Measurements from ENCODE around the gene CPA2. TPM values are rescaled to one million over a fixed set of nuclear protein-coding genes. Genes with fewer than 3 reads are reported as not detected.
A peak's percentile ranks its signal among the peaks of the same experiment; 100 is the strongest.

The CPA2 gene
- polyA plus RNA-seq, 2 of the 4 experiments (the other 2 are of a cell fraction) = not detected

GRCh38 chr7:130272381-130273080 is 5.9 kb downstream of the CPA2 start:
- TF ChIP-seq CEBPB (IDR thresholded peaks at IDR 0.05) (no peak), BCL3 (IDR thresholded peaks at IDR 0.05) (no peak), RNF2 (IDR thresholded peaks at IDR 0.05; ENCODE audit: borderline replicate concordance, low read depth) (no peak), SMC3 (IDR thresholded peaks at IDR 0.05) (no peak), NR3C1 (IDR thresholded peaks at IDR 0.05) (no peak), BHLHE40 (IDR thresholded peaks at IDR 0.05; ENCODE audit: low read depth, low read length) (no peak), TFCP2L1 (CRISPR knock-in tag; IDR thresholded peaks at IDR 0.05) (no peak), RARB (CRISPR knock-in tag; IDR thresholded peaks at IDR 0.05) (no peak), FOXS1 (CRISPR knock-in tag; IDR thresholded peaks at IDR 0.05) (no peak)
- TF ChIP-seq, protein P1, sequence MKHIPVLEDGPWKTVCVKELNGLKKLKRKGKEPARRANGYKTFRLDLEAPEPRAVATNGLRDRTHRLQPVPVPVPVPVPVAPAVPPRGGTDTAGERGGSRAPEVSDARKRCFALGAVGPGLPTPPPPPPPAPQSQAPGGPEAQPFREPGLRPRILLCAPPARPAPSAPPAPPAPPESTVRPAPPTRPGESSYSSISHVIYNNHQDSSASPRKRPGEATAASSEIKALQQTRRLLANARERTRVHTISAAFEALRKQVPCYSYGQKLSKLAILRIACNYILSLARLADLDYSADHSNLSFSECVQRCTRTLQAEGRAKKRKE (CRISPR knock-in tag; IDR thresholded peaks at IDR 0.05; ENCODE audit: low read depth) = no peak
- Histone ChIP-seq H3K4me3 (no peak overlapping the region), H3K9me3 (no peaks in the 10 kb centered on the region), H3K4me2 (no peak overlapping the region), H3K27ac (0 out of 6 replicates have a peak overlapping the region, but pooled peaks of 1 of the 2 experiments have one; percentile 9), H3K4me1 (no peaks in the 10 kb centered on the region)
- ChIA-PET POLR2A (no interaction called here), CTCF (no interaction called here)
- ATAC-seq (no peak), DNase-seq (ENCODE audit: low read depth in 1 of 2, low spot score in 1 of 2) (no peak), FAIRE-seq (no peak)
- WGBS (ENCODE audit: missing lambda C conversion rate) = 82% methylated on average over 23 of the region's 23 CpGs

DNA sequence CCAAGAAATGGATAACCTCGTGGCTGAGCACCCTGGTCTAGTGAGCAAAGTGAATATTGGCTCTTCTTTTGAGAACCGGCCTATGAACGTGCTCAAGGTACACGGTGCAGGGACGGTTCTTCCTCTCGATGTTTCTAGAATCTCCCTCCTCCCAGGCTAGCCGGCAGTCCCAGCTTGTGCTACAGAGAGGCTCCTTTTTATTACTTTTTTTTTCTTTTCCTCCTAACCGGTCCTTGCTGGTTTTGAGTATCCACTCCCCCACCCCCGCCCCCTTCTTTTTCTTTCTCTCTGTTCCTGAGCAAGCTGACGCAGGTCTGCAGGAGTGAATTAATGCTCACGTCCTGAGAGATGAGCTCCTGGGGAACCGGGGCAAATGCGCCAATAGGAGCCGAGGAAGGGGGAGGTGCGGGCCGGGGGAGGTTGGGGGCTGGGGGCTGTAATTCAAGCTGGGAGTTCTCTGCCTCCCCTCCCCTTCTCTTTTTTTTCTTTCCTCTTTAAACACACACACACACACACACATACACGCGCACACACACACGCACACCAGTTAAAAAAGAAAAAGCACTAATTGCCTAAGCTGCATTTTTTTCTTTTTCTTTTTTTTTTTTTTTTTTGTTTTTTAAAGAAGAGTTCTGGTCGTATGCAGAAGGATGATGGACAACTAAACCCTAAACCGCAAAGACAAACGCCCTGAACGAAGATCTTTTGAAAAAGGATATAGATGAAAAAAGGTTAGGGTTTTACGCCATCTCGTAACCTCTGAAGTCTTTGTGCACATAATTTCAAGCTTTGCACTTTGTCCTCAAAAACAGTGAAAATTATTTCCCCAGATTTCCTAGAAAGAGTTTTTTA is 6.6 kb downstream of the CPA2 start:
- H3K4me1 ChIP-seq = no peaks in the 10 kb centered on the region
- TF ChIP-seq MYC (IDR thresholded peaks at IDR 0.05; ENCODE audit: borderline replicate concordance, low read length) = no peak
- TF ChIP-seq JUNB (IDR thresholded peaks at IDR 0.05) = no peak
- no peak for TF ChIP-seq HOXB5 (CRISPR knock-in tag; IDR thresholded peaks at IDR 0.05)
- TF ChIP-seq MAZ (IDR thresholded peaks at IDR 0.05; ENCODE audit: borderline replicate concordance, low read depth, low read length) = no peak
- TF ChIP-seq NPAS2 (CRISPR knock-in tag; IDR thresholded peaks at IDR 0.05; ENCODE audit: borderline replicate concordance) = no peak
- TF ChIP-seq HMGXB4 (CRISPR knock-in tag; IDR thresholded peaks at IDR 0.05; ENCODE audit: borderline replicate concordance) = no peak
- TF ChIP-seq, protein P2, sequence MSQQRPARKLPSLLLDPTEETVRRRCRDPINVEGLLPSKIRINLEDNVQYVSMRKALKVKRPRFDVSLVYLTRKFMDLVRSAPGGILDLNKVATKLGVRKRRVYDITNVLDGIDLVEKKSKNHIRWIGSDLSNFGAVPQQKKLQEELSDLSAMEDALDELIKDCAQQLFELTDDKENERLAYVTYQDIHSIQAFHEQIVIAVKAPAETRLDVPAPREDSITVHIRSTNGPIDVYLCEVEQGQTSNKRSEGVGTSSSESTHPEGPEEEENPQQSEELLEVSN (IDR thresholded peaks at IDR 0.05; ENCODE audit: borderline replicate concordance, low read depth) = no peak
- TF ChIP-seq ZFP36 (IDR thresholded peaks at IDR 0.05; ENCODE audit: borderline replicate concordance, partially characterized antibody) = no peak
- TF ChIP-seq, protein P3, sequence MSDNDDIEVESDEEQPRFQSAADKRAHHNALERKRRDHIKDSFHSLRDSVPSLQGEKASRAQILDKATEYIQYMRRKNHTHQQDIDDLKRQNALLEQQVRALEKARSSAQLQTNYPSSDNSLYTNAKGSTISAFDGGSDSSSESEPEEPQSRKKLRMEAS (IDR thresholded peaks at IDR 0.05) = no peak
- no peak for TF ChIP-seq ELK1 (IDR thresholded peaks at IDR 0.05; ENCODE audit: low read depth, low read length)
- no peaks in the 10 kb centered on the region for H3K9me3 ChIP-seq
- H3K4me2 ChIP-seq = no peak overlapping the region
- H3K4me3 ChIP-seq = no peak overlapping the region
- CTCF ChIA-PET = interaction anchor here (0.8 kb wide), 1 partner anchor 94 kb away, joined by 4 read pairs; no protein-coding TSS in a partner anchor
- DNase-seq (ENCODE audit: low read depth in 1 of 2, low spot score in 1 of 2) (no peak), FAIRE-seq (no peak), ATAC-seq (no peak)
- WGBS (ENCODE audit: missing lambda C conversion rate) = 82% methylated on average over 25 of the region's 25 CpGs
- POLR2A ChIA-PET = interaction anchor here (0.5 kb wide), 1 partner anchor 163 kb away, joined by 4 read pairs; no protein-coding TSS in a partner anchor
- H3K27ac ChIP-seq = no peak overlapping the region

Data from A549 (cell line).